NCI-H345 (cell line): ENCODE results near the gene CNTN5.
"Not testable (repeated sequence)": the region's sequence is repeated elsewhere in the genome, so short reads cannot be mapped to it uniquely, and the experiment has no call there.

Experiments
- DNase-seq: peaks from one replicate; lab custom pipeline; 2025; lab: John Stamatoyannopoulos, UW

Gene CNTN5

DNA sequence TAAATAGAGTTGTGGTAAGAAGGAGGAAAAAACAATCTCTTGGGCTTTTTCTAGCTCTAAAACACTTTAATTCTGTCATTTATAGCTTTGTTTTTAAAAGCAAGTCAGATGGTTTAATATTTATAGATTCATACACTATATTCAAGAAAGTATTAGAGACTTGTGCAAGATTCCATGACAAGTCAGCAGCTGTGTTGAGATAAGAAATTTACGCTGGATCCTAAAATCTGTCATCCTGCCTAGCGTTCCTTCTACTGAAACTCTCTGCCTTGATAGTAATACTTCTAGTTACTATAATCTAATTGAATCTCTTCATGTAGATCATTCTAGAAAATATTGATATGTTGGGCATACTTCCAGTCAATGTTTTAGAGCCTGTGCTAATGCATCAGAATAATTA is 721.8 kb downstream of the CNTN5 start:
- no peak for DNase-seq

DNA sequence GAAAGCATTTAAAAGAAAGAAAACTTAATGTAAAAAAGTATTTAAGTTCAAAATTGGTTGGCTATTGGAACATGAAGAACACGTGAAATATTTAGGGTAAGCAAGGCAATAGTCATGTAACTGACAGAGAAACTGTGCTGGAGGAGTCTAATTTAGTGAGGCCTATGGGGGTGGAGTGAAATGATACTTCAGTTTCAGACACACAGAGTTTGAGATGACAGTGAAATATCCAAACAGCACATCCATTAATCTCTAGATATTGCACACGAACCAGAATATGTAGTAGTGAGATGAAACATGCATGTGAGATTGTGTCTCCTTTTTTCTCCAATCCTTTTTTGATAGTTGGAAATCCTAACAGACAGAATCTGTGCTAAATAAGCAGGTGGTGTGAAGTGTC is 739.0 kb downstream of the CNTN5 start:
- DNase-seq: no peak

GRCh38 chr11:99766811-99767210 is 746.1 kb downstream of the CNTN5 start:
- no peak for DNase-seq

DNA sequence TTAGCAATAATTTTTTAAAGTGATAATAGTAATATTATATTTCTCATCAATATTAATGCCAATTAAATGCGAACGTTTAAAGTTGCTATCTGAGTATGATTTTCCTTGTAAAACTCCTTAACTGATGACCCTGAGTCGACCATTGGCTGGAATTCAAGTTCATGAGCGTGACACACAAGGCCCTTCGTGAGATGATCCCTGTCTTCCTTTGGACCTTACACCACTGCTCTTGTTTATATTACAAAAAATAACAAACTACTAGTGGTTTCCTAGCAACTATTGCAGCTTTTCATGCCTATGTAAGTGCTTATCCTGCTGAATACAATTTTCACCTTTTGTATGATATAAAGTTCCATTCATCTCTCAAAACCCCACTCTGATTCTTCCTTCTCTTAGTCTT is 752.9 kb downstream of the CNTN5 start:
- DNase-seq: no peak

- no peak for DNase-seq
Measured at GRCh38 chr11:99781074-99781473, 760.3 kb downstream of the CNTN5 start.

DNA sequence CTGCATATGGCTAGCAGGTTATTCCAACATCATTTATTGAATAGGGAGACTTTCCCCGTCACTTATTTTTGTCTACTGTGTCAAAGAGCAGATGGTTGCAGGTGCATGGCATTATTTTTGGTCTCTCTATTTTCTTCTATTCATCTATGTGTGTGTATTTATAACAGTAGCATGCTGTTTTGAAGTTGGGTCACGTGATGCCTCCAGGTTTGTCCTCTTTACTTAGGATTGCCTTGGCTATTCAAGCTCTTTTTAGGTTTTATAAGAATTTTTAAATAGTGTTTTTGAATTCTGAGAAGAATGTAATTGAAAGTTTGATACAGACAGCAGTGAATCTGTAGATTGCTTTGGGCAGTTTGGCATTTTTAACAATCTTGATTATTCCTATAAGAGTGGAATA is 770.6 kb downstream of the CNTN5 start:
- DNase-seq: no peak

DNA sequence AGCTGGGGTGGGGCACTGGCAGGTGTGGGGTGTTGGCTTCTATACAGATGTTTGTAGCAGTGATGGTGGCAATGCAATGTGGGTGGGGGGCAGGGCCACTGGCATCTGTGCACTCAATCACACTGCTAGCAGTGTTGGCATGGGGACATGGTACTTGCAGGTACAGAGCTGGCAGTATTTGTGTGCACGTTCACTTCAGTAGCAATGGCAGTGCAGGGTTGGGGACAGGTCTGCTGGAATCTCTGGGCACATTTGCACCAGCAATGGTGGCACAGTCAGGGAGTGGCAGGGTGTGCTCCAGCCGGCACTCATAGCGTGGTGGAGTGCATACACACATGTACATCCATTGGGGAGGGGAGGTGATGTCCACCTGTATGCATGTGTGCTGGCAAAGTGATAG is 775.2 kb downstream of the CNTN5 start:
- DNase-seq: no peak

- DNase-seq: no peak
Measured at GRCh38 chr11:99803501-99803900, 782.8 kb downstream of the CNTN5 start.

DNA sequence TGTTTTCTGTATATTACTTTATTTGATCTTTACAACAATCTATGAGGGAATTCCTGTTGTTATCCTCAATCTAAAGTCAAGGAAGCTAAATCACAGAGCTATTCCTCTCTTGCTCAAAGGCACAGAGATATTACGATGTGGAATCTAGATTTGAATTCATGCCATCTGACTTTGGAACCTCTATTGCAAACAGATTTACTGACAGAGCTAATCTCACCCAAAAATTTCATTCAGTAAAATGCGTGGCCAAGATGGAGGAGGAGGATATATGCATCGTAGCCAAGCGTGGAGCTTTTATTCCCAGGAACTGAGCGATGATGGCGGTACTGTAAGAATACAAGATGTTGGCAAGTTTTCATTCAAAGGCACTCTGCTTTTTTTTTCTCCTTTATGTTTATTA is 791.8 kb downstream of the CNTN5 start:
- DNase-seq: no peak

- DNase-seq: no peak
Measured at GRCh38 chr11:99814021-99814420, 793.3 kb downstream of the CNTN5 start.

GRCh38 chr11:99814738-99815137 is 794.0 kb downstream of the CNTN5 start:
- no peak for DNase-seq

- no peak for DNase-seq
Measured at GRCh38 chr11:99818991-99819390, 798.2 kb downstream of the CNTN5 start.

GRCh38 chr11:99822846-99823565 is 802.3 kb downstream of the CNTN5 start:
- no peak for DNase-seq

DNA sequence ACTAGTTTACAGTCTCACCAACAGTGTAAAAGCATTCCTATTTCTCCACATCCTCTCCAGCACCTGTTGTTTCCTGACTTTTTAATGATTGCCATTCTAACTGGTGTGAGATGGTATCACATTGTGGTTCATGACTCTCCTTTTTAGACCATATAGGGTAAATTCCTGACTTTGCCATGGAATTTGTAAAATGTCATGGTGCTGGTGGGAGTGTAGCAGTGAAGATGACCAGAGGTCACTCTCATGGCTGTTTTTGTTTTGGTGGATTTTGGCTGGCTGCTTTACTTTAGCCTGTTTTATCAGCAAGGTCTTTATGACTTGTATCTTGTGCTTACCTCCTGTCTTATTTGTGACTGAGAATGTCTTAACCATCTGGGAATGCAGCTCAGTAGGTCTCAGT is 816.0 kb downstream of the CNTN5 start:
- DNase-seq: not testable (repeated sequence)

GRCh38 chr11:99841885-99842284 is 821.1 kb downstream of the CNTN5 start:
- no peak for DNase-seq

- no peak for DNase-seq
Measured at GRCh38 chr11:99865951-99866350, 845.2 kb downstream of the CNTN5 start.

DNA sequence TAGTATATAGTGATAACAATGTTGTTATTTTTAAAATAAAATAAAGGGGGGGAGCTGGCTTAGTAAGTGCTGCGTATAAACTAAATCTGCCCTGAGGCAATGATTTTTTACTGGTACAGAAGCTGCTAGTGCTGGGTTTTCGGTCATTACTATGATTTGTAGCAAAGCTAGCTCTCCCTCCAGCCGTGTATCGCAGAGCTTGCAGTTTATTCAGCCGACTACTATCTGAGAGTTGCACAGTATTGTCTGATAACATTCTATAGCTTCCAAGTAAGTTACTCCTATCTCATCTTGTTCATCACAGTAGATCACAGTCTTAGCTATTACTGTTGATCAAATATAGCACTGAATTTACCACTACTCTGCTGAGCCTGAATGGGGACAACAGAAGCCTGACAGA is 860.9 kb downstream of the CNTN5 start:
- DNase-seq: peak; percentile 15

DNA sequence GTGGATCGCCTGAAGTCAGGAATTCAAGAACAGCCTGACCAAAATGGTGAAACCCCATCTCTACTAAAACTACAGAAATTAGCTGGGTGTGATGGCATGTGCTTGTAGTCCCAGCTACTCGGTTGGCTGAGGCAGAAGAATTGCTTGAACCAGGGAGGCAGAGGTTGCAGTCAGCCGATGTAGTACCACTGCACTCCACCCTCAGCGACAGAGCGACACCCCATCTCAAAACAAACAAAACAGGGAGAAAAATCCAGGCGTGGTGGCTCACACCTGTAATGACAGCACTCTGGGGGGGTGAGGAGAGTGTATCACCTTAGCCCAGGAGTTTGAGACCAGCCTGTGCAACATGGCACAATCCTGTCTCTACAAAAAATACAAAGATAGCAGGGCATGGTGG is 864.0 kb downstream of the CNTN5 start:
- DNase-seq: no peak

DNA sequence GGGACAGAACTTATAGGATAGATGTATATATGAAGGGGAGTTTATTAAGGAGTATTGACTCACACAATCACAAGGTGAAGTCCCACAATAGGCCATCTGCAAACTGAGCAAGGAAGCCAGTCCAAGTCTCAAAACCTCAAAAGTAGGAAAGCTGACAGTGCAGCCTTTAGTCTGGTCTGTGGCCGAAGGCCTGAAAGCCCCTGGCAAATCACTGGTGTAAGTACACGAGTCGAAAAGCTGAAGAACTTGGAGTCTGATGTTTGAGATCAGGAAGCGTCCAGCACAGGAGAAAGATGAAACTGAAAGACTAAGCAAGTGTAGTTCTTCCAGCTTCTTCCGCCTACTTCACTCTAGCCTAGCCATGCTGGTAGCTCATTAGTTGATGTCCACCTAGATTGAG is 866.7 kb downstream of the CNTN5 start:
- no peak for DNase-seq

DNA sequence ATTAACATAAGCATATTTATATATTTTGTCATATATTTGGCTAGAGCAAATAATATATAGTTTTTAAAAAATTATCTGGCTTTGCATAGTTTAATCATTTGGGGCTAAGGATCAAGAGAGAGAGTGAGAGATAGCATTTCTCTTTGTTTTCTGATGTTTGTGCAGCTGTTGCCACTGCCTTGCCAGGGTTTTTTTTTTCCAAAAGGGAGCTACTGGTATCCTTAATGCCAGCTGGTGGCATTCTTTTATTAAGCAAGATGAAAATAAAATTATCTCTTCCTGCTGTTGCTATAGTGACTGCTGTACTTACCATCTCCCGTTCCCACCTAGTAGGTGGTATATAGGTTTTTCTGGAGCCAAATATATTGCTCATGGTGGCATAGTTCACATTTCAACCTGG is 873.1 kb downstream of the CNTN5 start:
- peak; percentile 34 for DNase-seq

DNA sequence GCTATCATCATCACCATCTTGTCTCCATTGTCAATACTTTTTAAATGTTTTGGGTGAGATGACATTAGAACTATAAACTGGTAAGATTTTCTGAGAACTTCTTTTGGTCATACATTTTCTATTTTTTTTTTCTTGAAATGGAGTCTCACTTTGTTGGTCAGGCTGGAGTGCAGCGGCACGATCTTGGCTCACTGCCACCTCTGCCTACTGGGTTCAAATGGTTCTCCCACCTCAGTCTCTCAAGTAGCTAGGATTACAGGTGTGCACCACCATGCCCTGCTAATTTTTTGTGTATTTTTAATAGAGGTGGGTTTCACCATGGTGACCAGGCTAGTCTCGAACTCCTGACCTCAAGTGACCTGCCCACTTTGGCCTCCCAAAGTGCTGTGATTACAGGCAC is 880.4 kb downstream of the CNTN5 start:
- DNase-seq: no peak

- no peak for DNase-seq
Measured at GRCh38 chr11:99911116-99911515, 890.4 kb downstream of the CNTN5 start.

DNA sequence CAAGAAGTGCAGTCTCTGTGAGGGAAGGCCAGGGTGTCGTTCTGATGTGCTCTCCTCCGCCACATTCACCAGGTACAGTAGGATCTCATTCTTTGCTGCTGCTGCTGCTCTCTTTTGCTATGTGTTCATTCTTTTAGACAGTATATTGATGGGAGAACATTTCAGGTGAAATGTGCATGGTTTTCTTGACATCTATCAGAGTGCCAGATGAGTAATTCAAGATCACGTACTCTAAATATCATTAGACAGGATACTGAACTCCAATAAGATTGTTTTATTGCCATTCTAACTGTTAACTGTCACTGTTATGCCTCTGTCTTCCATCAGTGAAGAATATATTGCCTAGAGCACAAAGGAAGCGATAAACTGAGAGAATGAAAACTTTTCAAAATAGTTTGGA is 895.3 kb downstream of the CNTN5 start:
- DNase-seq: no peak

DNA sequence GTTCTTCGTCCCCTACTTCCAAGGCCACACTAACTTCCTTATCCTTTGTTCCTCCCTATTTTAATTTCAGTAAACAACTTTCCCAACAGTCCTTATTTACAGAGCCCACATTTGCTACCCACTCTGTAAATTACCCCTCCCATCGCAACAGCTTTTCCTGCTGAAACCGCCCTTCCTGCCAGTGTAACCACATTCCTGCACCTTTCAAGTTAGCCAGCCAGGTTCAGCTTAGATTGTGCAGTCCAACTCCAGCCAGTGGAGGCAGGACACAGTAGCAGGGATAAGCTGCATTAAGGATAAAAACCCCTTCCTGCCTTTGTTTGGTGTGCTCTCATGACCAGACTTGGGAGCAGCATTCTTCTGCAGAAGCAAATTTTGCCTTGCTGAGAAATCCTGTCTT is 898.0 kb downstream of the CNTN5 start:
- no peak for DNase-seq

- DNase-seq: no peak
Measured at GRCh38 chr11:99920956-99921355, 900.2 kb downstream of the CNTN5 start.
